IPS DF 6.9 (cell line): ENCODE results near the gene FAM72A.
"Not testable (repeated sequence)": the region's sequence is repeated elsewhere in the genome, so short reads cannot be mapped to it uniquely, and the experiment has no call there.

ENCODE experiments used
- DNase-seq: peaks from one replicate; pipeline ENCODE4 v3.0.0-alpha.2; 2013; ENCODE audit warnings: low read depth, low spot score
- H3K27ac ChIP-seq: one replicate; pipeline ENCODE4 v1.5.1; 2013; ENCODE audit warnings: low read length, control low read depth
- H3K27me3 ChIP-seq: 2 replicates; pipeline ENCODE4 v1.6.1; 2013; ENCODE audit warnings: mild to moderate bottlenecking, low read length; ENCODE audit not compliant: control insufficient read depth, insufficient read depth
- H3K36me3 ChIP-seq: 2 replicates; pipeline ENCODE4 v1.6.1; 2013; ENCODE audit warnings: low read length; ENCODE audit not compliant: control insufficient read depth, insufficient read depth
- H3K4me1 ChIP-seq: 2 replicates; pipeline ENCODE4 v1.6.1; 2013; ENCODE audit warnings: low read length; ENCODE audit not compliant: control insufficient read depth, insufficient read depth
- H3K4me3 ChIP-seq: 2 replicates; pipeline ENCODE4 v1.5.1; 2013; ENCODE audit warnings: mild to moderate bottlenecking, low read length
- H3K9me3 ChIP-seq: 2 replicates; pipeline ENCODE4 v1.6.1; 2013; ENCODE audit warnings: low read length, inconsistent platforms; ENCODE audit not compliant: control insufficient read depth, insufficient read depth
- WGBS: extraction: QIAGEN DNeasy Blood & Tissue Kit; methylation state at CpG from one replicate; pipeline ENCODE4 v1.1.7; 2013; ENCODE audit warnings: mixed read lengths, missing lambda C conversion rate; ENCODE audit not compliant: insufficient read length, insufficient coverage; 5-methylcytosine and 5-hydroxymethylcytosine counted together

FAM72A gene

DNA sequence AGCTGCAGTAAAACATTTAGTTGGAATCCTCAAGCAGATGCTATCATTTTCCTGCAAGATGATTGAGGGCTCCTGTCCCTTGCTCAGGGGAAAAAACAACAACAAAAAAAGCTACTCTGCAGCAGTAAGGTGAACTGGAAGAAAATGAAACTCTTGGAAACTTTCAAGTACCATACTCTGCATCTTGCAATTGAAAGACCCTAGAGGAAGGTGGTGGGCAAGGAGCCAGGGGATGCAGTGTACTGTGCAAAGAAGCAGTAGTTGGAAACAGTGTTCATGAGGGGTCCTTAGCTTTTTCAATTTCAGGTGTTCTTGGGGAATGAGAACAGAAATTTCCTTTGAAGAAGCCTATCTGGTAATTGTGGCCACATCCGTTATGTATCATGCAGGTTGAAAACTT lies 8.2 kb upstream of the FAM72A start:
- DNase-seq, H3K4me3 ChIP-seq, H3K36me3 ChIP-seq, H3K27ac ChIP-seq, H3K9me3 ChIP-seq, H3K27me3 ChIP-seq, H3K4me1 ChIP-seq: not testable (repeated sequence)
- WGBS, result no CpG with 5 or more reads among the region's 1 CpG

DNA sequence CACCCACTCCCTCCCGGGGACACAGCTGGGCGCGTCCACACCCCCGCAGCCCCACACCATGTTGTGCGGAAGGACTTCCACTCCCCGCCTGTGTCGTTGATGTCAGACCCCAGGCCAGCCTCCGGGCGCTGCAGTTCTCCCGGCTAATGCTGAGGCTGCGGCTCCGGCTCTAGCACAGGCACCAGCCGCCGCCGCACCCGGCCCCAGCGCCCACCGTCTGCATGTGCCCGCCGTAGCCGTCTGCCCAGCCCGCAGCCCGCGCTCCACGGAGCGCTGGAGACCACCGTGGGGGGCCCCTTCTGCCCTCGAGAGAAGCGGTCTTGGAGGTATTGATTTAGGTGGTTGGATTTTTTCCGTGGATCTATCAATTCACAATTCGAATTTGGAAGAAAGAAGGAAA lies 2.9 kb upstream of the FAM72A start:
- not testable (repeated sequence) for H3K27ac ChIP-seq, H3K27me3 ChIP-seq, H3K36me3 ChIP-seq, H3K9me3 ChIP-seq, DNase-seq, H3K4me3 ChIP-seq, H3K4me1 ChIP-seq
- WGBS, result no CpG with 5 or more reads among the region's 31 CpGs

DNA sequence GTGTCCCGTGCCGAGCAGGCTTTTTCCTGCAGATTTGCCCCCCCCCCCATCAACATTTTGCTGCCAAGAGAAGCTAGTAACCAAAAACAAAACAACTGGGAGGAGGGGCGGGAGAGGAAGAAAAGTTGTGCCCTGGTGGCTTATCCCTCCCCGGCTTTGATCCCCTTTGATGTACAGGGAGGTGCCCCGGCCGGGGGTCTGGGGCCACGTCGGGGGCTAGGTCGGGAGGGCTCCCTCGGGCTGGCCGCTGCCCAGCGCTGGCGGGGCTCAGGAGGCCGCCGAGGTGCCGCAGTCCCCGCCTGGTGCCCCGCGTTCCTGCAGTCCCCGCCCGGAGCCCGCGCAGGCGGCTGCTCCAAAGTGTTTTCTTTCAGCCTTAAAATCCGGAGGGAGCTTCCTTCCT lies 2.2 kb upstream of the FAM72A start:
- not testable (repeated sequence) for DNase-seq, H3K9me3 ChIP-seq, H3K27ac ChIP-seq, H3K4me1 ChIP-seq, H3K27me3 ChIP-seq, H3K36me3 ChIP-seq
- WGBS, result no CpG with 5 or more reads among the region's 25 CpGs
- H3K4me3 ChIP-seq, result peak overlapping the region; percentile 19; the same call in 1 of the 2 replicates

DNA sequence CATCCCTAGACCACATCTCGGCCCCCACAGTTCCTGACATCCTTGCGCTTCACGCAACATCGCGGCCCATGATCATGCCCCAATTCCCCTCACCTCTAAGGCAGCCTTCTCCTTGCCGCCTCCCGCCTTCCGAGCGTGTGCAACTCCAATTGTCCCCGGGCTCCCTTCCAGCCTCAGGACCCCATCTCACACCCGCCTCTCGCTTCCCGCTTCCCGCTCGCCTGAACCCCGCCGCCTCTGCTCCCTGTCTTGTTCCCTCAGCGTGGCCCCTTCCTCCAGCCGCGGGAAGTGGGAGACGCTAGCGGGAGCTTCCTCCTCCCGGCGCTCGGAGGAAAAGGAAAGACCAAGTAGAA lies 1.5 kb upstream of the FAM72A start:
- not testable (repeated sequence) for H3K9me3 ChIP-seq, H3K27ac ChIP-seq, DNase-seq, H3K36me3 ChIP-seq, H3K4me3 ChIP-seq, H3K27me3 ChIP-seq, H3K4me1 ChIP-seq
- no CpG with 5 or more reads among the region's 25 CpGs for WGBS

DNA sequence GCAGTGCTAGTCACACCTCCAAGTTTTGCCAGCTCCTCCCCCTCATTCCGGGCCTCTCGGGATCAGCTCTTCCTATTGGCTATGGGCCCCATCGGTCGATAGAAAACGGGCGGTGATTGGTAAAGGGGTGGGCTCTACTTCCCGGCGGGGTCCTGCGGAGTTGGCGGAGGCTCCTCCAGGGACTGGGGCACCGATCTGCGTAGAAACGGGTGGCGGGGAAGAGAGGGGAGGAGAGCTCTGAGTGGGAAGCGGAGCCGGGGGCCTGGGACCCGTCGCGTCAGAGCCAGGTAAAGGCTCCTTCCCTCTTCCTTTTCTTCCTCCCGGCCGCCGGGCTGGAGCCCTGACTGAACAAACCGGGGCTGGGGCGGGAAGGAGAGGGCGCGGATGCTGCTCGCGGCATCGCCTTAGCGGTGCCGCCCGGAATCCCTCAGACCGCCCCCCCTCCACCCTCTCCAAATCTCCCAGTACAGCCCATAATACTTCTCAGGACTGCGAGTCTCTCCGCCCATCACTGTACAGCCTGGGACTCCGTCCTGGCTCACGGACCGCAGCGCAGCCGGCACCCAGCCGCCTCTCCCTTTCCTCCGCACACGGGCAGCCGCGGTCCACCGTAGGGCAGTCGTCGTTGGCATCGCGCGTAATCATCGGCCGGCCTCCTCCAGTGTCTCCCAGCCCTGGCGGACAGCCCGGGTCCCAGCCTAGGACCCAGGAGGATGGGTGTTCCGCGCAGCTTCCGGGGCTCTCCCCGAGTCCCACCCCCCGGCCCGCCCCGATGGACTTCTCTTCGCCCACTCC lies 922 bp upstream of the FAM72A start, which contains the start of gene SRGAP2:
SRGAP2 (plus strand) TSS at position 178 of the 795 bp plus-strand sequence. CDS start 2,430 bp downstream, outside the sequence.
- not testable (repeated sequence) for DNase-seq, H3K9me3 ChIP-seq, H3K27me3 ChIP-seq, H3K36me3 ChIP-seq, H3K27ac ChIP-seq, H3K4me1 ChIP-seq
- WGBS, result no CpG with 5 or more reads among the region's 63 CpGs
- H3K4me3 ChIP-seq, result peak within 1 kb of the TSS; percentile 65; the same call in 1 of the 2 replicates

DNA sequence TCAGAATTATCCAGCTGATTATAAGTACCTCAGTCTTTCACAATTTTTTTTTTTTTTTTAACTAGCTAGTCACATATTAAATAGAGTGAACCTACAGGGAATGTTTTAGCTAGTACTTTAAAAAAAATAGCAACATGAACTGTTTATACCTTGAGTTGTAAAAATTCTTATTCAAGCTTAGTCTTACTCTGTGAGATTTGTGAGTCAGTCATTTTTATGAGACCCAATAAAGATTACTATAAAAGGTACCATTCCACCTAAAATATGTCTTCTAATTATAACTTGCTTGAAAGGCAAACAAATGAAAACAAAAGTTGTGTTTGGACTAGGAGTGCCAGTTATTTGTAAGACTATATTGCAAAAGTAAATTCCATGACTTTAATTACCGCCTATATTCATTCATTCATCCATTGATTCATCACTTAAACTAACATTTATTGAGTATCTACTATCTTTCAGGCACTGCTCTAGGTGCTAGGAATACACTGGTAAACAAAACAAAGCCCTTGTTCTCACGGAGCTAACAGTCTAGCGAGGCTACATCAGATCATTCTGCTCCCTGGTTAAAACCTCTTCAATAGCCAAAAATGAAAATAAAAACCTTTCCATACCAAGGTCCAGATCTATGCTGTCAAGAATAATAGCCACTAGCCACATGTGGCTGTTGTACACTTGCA lies 5.8 kb downstream of the FAM72A start:
- no CpG with 5 or more reads among the region's 3 CpGs for WGBS
- DNase-seq, H3K36me3 ChIP-seq, H3K4me3 ChIP-seq, H3K9me3 ChIP-seq, H3K4me1 ChIP-seq, H3K27ac ChIP-seq, H3K27me3 ChIP-seq: not testable (repeated sequence)

DNA sequence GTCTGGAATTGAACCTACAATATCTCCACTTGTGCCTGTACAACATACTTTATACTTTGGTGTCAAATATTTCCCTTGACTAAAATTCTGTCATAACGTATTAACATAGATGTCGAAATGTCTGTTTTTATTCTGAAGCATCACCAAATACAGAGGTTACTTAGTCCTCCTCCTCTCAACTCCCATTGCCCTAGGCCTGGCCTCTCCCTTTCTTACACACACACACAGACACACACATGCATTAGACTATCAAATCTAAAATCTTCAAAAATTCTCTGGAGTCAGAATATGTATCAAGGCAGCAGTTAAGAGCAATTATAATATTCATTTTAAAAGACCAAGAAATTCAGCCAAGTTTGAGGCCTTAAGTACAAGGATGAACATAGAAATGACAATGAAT lies 7.5 kb downstream of the FAM72A start:
- H3K27me3 ChIP-seq, H3K4me1 ChIP-seq, H3K9me3 ChIP-seq, H3K36me3 ChIP-seq, H3K4me3 ChIP-seq, H3K27ac ChIP-seq, DNase-seq: not testable (repeated sequence)
- no CpG with 5 or more reads among the region's 2 CpGs for WGBS

DNA sequence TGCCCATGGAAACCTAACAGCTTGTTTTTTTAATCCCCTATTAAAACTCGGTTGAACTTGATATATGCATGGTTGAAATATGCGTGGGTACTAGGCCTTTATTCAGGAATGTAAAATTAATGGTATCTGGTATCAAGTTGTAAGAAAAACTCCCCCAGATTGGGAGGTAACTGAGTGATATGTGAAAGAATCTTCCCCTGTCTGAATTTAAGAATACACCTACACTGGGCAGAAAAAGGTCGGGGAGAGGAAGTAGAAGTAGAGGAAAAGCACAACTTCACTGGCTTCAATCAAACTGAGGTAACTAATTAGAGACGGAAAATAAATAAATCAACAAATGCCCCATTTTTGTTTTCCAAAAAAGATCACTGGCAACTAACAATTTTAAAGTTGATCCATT lies 15.8 kb downstream of the FAM72A start:
- H3K27me3 ChIP-seq, H3K27ac ChIP-seq, H3K36me3 ChIP-seq, H3K9me3 ChIP-seq, H3K4me1 ChIP-seq, H3K4me3 ChIP-seq, DNase-seq: not testable (repeated sequence)
- no CpG with 5 or more reads among the region's 4 CpGs for WGBS

DNA sequence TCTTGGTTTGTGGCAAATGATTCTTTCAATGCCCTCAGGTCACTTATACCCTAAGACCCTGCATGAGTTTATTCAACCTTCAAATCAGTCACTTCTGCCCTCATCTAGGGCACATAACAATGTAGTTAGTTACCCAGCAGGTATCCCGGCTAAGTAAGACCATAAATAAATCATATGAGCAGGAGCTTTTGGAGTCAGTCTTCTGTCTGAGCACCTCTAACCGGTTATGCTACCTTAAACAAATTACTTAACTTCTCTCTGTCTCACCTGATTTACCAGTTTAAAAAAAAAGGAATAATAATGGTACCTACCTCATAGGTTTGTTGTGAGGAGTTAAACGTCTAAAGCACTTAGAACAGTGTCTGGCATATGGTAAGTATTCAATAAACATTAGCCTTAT lies 16.9 kb downstream of the FAM72A start:
- H3K27ac ChIP-seq, DNase-seq, H3K36me3 ChIP-seq, H3K9me3 ChIP-seq, H3K4me3 ChIP-seq, H3K27me3 ChIP-seq, H3K4me1 ChIP-seq: not testable (repeated sequence)
- WGBS, result no CpG with 5 or more reads among the region's 3 CpGs

DNA sequence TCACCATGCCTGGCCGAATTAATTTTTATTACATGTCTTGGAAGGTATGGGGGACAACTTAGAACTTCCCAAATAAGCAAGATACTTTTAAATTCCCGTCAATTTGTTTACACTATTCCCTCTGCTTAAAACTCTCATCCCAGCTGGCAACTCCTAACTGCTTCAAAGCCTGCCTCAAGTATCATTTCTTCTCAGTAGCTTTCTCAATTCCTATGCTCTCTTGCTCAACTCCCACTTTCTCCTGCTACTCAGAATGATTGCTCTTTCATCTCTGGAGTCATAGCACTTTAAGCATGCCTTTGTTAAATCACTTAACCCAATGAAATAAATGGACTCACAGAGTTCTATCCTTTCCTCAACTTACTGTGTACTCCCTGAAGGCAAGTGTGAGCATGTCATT lies 18.9 kb downstream of the FAM72A start:
- not testable (repeated sequence) for H3K4me1 ChIP-seq, DNase-seq, H3K27me3 ChIP-seq, H3K27ac ChIP-seq, H3K9me3 ChIP-seq, H3K36me3 ChIP-seq, H3K4me3 ChIP-seq
- no CpG with 5 or more reads among the region's 2 CpGs for WGBS
